IPS DF 19.7 (cell line): ENCODE results near the gene TM9SF2.
"Not testable (repeated sequence)": the region's sequence is repeated elsewhere in the genome, so short reads cannot be mapped to it uniquely, and the experiment has no call there.

Experiments
- DNase-seq: peaks from one replicate; pipeline ENCODE4 v3.0.0-alpha.2; 2013; ENCODE audit warnings: low read depth, low spot score

TM9SF2 gene

DNA sequence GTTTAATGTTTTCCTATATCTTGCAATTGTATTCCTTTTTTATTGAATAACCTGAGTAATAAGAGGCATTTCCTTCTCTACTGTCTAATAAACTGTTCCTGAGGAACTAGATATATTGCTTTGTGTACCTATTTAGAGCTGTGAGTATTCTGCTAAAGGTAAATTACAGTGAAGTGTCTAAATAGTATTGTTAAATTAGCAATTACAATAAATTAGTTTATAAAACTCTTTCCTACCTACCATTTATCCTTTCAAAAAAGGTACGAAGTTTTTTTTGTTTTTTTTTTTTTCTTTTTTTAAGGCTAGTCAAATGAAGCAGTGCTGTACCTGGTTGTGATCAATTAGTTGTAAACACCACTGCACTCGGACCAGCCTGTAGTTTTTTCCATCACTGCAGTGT, 34.8 kb downstream of the TM9SF2 start:
- DNase-seq: no peak

- no peak for DNase-seq
Observed at GRCh38 chr13:99540530-99540929, 39.3 kb downstream of the TM9SF2 start.

DNA sequence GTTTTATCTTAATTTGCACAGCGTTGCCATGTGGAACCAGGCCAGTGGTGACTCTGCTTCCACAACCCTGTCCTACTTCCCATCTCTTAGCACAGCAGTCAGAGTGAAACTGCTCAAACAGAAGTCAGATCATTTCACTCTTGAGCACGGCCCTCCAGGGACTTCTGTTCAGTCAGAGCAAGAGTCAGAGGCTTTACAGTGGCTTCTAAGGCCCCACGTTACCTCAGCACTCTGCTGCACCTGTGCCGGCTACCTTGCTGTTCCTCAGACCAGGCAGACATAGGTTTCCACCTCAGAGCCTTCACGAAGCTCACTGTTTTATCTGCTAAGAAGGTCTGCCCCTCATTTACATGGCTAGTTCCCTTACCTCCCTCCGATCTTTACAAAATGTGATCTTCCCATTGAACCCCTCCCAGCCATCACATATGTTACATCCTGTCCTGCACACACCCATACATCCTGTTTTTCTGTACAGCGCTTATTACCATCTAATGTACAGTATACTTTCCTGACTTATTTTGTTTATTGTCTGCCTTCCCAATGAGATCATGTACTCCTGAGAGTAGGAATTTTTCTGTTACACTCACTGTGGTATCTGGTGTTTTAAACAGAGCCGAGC, 41.6 kb downstream of the TM9SF2 start:
- DNase-seq: no peak

DNA sequence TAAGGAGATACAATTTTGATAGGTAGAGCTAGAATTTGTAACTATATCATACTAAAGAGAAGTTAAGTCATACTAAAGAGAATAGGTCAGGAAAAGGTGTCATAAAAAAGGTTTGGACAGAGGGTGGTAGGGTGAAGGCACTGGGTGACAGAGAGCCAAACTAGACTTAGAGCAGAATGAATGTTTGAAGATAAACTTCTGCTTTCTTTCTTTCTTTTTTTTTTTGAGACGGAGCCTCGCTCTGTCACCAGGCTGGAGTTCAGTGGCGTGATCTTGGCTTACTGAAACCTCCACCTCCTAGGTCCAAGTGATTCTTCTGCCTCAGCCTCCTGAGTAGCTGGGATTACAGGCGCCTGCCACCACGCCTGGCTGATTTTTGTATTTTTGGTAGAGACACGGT, 44.1 kb downstream of the TM9SF2 start:
- DNase-seq: no peak

GRCh38 chr13:99545979-99546378, 44.7 kb downstream of the TM9SF2 start:
- no peak for DNase-seq

DNA sequence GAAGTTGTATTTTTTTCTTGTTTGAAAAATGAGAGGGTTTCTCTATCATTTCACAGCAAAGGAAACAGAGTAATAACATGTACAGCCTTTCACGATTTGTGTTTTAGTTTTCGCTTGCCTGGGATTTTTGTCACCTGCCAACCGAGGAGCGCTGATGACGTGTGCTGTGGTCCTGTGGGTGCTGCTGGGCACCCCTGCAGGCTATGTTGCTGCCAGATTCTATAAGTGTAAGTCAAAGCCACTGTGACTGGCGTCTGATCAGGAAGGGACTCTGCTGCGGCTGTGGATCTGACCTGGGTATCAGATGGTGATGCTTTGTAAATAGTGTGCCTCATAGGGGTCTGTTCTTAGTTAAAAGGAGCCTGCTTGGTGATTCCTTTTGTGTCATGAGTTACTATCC, 45.6 kb downstream of the TM9SF2 start:
- DNase-seq: no peak

DNA sequence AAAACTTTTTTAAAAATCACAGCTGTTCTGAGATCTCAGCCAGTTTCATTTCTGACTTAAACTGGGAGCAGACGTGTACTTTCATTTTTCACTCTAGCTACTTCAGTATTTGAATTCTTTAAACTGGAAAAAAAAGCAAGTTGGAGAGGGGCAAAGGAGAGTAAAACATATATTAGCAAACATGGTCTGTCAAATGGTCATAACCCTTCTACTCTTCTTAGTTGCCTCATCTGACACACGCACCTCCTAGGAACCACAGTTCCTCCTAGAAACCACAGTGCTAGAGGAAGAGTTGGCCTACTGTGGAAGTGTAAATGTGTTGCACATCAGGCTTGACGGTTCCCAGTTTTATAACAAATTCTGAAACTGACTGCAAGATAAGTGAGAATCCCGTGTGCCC, 47.2 kb downstream of the TM9SF2 start:
- no peak for DNase-seq

DNA sequence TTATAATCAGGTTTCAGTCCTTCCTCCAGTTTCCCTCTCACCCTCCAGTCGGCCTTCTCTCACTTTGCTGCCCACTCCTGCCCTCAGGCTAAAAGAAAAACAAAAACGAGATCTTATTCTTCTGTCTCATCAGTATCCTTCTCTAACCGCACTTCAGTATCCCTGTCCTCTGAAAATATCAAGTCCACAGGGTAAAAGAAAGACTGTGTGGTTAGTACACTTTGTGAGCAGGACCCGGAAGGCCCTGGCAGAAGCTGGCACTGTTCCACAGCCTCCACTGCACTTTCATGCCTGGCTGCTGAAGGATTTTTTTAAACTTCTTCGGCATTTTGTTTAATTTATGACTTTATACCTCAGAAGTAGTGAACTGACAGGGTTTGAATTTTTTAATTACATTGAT, 51.8 kb downstream of the TM9SF2 start:
- DNase-seq: no peak

DNA sequence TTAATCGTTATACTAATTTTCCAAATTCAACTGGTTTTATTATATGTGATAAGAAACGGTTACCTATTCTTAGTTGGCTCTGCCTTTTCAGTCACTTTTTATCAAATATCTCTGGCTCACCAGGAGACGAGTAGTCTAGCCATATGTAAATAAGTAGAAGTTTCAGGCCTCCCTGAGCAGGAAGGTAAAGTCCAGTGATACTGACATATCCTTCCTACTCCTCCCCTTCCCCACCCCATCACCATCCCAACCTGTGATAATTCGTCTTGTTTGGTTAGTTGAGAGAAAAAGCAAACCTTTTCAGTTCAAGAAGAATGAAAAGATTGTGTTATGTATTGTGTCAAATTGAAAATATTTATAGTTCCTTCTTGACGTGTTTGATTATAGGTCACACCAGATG, 53.9 kb downstream of the TM9SF2 start:
- no peak for DNase-seq

DNA sequence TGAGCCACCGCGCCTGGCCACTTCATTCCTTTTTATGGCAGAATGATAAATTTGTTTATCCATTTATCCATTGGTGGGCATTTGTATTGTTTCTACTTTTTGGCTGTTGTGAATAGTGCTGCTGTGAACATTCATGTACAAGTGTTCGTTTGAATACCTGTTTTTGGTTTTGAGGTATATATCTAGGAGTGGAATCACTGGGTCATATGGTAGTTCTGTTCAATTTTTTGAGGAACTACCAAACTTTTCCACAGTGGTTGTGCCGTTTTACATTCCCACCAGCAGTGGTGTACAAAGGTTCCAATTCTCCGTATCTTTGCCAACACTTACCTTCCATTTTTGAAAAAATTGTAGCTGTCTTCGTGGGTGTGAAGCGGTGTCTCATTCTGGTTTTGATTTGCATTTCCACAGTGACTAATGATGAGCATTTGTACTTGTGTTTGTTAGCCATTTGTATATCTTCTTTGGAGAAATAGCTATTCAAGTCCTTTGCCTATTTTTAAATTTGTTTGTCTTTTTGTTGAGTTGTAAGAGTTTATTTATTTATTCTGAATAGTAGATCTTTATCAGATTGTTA, 55.7 kb downstream of the TM9SF2 start:
- no peak for DNase-seq

GRCh38 chr13:99558570-99559180, 57.4 kb downstream of the TM9SF2 start:
- no peak for DNase-seq

GRCh38 chr13:99559560-99559959, 58.3 kb downstream of the TM9SF2 start:
- DNase-seq: no peak

DNA sequence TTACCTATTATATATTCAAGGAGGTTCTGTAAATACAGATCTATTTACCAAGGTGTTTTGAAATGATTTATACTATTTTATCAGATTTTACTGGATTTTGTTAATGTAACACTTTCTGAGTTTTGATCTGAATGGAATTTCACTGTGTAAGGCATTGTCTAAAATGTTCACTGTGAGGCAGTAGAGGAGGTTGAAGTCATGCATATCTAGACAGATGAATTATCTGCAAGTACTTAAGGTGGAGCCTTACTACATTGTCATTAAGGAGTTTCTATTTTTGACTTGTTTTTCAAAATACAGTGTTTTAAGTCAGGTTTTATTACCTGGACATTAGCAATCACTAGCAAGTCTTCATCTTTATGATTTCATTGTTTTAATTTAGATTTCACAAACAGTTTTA, 62.1 kb downstream of the TM9SF2 start:
- DNase-seq: no peak

DNA sequence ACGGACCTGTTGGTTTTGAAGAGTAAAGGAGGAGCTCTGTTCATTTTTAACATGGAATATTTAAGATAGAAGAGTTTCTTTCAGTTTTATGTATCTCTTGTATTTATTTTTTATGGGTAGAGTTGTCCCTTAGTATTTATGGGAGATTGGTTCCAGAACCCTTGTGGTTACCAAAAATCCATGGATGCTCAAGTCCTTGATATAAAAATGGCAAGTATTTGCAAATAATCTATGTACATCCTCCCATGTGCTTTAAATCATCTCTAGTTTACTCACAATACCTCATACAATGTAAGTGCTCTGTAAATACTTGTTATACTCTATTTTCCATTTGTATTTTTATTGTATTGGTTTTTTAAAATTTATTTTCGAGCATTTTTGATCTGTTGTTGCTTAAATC, 63.1 kb downstream of the TM9SF2 start:
- no peak for DNase-seq

DNA sequence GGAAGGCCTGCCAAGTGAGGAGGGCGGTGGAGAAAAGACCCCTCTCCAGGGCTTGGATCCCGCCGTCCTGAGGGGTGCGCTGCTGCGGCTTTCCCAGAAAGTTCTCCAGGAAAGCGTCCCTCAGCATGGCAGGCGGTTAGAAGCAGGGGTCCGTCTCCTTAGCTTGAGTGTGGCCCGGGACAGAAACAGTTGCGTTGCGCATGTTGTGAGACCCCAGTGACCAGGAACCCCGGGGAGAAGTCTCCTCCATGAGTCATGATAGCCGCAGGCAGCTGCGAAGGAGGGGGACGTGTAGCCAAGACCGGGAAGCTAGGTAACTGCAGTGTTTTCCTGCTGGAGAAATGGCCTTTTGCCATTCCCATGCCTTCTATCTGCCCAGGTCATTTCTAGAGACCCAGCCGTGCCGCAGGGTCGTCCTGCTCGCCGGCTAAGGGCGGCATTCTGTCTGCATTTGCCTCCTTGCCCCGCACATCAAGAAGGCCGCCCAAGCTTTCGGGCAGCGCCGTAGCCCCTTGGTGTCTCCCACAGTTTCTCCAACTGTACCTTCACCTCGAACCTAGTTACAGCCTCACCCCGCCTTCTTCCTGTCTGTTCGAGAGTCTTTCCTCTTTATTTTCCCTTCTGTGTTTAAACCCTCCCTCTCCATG, 64.3 kb downstream of the TM9SF2 start:
- DNase-seq: no peak

DNA sequence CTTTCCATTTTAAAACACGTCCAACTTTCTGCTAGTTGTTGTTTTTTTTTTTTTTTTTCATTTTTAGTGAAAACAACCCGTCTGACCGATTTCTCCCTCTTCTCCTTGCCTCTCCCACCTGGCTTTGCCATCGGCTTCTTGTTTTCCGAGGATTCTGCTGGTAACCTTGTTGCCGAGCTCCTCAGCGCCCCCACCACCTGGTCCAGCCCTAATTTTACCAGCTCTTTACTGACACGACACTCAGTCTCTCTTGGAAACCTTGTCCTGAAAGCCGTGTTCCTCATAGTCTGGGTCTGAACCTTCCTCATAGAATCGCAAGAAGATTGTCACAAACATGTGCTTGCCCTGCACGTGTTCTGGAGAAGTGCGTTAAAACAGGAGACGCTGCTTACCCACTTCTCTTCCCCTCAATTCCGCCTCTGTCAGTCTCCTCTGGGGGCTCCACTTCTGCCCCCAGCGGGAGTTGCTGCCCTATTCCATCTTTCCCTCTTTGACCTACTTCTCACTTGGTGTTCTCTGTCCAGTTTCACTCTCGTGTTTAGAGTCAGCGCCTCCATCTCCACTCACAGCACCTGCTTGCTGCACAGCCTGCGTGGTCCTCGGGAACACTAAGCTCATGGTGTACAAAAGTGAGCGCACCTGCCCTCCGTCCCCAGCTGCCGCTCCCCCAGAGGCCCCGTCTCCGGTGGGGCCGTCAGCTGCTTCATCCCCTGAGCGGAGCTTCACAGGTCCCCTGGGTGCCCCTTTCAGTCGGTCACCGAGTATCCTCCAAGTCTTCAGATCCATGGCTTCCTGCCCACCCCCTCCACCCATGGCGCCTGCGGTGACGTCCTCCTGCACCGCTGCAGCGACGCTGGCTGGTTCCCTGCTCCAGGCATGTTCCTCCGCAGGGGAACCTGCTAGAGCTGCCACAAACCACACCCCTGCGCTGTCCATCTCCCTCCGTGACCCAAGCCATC, 65.1 kb downstream of the TM9SF2 start:
- DNase-seq: no peak

DNA sequence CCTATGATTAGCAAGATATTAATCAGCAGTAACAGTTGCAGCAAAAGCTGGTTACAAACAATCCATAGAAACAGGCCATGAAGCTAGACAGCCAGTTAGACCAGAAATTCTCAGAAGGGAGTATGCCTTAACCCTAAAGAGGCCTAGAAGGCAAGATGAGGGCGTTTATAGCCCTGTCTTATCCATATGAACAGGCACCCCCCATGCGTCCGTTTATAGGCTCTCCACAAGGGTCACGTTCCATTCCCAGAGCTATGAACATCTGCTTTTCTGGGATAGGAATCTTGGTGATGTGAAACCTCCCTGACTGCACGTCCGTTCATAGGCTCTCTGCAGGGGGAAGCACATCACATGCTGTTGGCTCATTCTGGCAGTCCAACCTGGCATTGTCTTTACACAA, 67.6 kb downstream of the TM9SF2 start:
- DNase-seq: not testable (repeated sequence)

DNA sequence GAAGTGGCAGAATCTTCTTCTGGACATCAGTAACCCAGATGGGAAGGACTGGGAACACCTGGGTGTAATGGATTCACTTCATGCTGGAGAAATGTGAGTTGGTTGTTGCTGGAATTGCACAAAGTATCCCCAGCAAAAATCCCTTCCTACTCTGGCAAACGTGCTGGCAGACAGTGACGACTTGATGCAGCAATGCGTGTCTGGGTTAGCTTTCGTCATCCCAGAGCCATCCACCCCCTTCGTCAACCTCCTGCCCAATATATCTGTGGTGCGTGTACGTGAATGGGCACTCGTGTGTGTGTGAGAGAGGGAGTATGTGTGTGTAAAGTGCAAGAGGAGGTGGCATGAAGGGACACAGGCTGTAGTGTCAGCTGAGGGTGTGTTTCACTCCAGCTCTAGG, 70.9 kb downstream of the TM9SF2 start:
- DNase-seq: no peak

DNA sequence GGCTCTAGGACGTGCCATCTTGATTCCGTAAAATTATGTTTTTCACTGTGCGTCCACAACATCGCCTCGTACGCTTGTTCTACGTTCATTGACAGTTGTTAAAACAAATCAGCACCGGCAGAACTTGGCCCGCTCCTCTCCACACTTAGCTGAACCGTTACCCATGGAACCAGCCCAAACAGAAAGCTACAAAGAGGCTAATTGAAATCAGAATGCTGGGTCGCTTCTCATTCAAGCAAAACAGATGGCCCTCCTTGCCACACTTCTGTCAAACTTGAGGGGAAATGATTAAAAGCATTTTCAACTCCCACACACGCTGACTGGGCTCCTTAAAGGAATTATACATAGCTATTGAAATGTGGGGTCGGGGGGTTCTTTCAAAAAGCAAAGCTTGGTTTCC, 71.6 kb downstream of the TM9SF2 start:
- no peak for DNase-seq

GRCh38 chr13:99575376-99576120, 74.3 kb downstream of the TM9SF2 start:
- no peak for DNase-seq
